ENCODE measurements around the gene MRPL10. TPM values are rescaled to one million over a fixed set of nuclear protein-coding genes. Genes with fewer than 3 reads are reported as not detected.

MRPL10 gene
- total and polyA plus RNA-seq, 2 donors (not counting 3 experiments of a cell fraction or from before 2014, with no cell fraction given), result 43.4 to 84.0 TPM

- Histone ChIP-seq H3K36me3 (ENCODE audit: control insufficient read depth in 2 of 2, extremely low read depth in 1 of 2, insufficient read depth in 2 of 2, low read length in 2 of 2) (no peaks in the 10 kb centered on the region), H3K9ac (replicated peaks; ENCODE audit: extremely low read depth, insufficient read depth, low read length) (no peak overlapping the region), H2AFZ (ENCODE audit: low read depth, low read length) (no peak overlapping the region), H3K79me2 (ENCODE audit: control insufficient read depth, insufficient read depth, low read length) (no peaks in the 10 kb centered on the region), H3K4me2 (ENCODE audit: insufficient read depth, low read length) (no peak overlapping the region), H3K27me3 (ENCODE audit: control insufficient read depth in 2 of 2, insufficient read depth in 2 of 2, low read length in 2 of 2) (peaks cover 7 to 14% of the 10 kb centered on the region in 2 experiments), H3K4me3 (replicated peaks in 1 of 3; ENCODE audit: insufficient read depth in 1 of 3, low read depth in 1 of 3, low read length in 3 of 3) (no peak overlapping the region), H3K4me1 (ENCODE audit: control insufficient read depth, extremely low read depth, insufficient read depth, low read length) (no peaks in the 10 kb centered on the region), H3K9me1 (replicated peaks; ENCODE audit: control insufficient read depth, extremely low read depth, insufficient read depth, low read length) (no peaks in the 10 kb centered on the region), H3K9me3 (replicated peaks; ENCODE audit: control insufficient read depth, insufficient read depth, low read length) (no peaks in the 10 kb centered on the region), H3K27ac (ENCODE audit: insufficient read depth, low read depth, low read length) (no peak overlapping the region), H4K20me1 (replicated peaks; ENCODE audit: control insufficient read depth, extremely low read depth, insufficient read depth, low read length) (no peaks in the 10 kb centered on the region)
- DNase-seq (ENCODE audit: low read depth, low spot score), result no peak
- dilution Hi-C loops (cut with MboI; ENCODE audit: extremely low pct_ligation_motif_present, low sequenced_read_pairs), result no loop called here
- BruUV-seq (replicated peaks), result no TSS peak
- TF ChIP-seq FOS (IDR thresholded peaks at IDR 0.05; ENCODE audit: borderline replicate concordance, insufficient read depth, low read length) (no peak), MAX (IDR thresholded peaks at IDR 0.05; ENCODE audit: insufficient read depth, insufficient read length) (no peak), GATA2 (IDR thresholded peaks at IDR 0.05; ENCODE audit: insufficient read depth, insufficient read length, low read depth, low read length) (no peak), EZH2 (IDR thresholded peaks at IDR 0.05; ENCODE audit: borderline replicate concordance, low read depth, low read length, severe bottlenecking) (no peak), POLR2AphosphoS5 (IDR thresholded peaks at IDR 0.05; ENCODE audit: insufficient read depth, low read depth, low read length) (no peak), CTCF (IDR thresholded peaks at IDR 0.05; ENCODE audit: extremely low read depth in 1 of 2, insufficient read depth in 1 of 2, low read depth in 1 of 2, low read length in 2 of 2) (no peak), POLR2A (IDR thresholded peaks at IDR 0.05; ENCODE audit: low read depth, low read length) (no peak), JUN (IDR thresholded peaks at IDR 0.05; ENCODE audit: borderline replicate concordance, insufficient read depth, insufficient read length, low read depth) (no peak), MYC (IDR thresholded peaks at IDR 0.05; ENCODE audit: low read depth, low read length) (no peak)
- ChIA-PET POLR2A (no interaction called here), CTCF (interaction anchor here (0.9 to 1.1 kb wide), 4 partner anchors 8 to 22 kb away, joined by 3 to 6 read pairs (median 4); no protein-coding TSS in a partner anchor)
- FAIRE-seq, result peak; percentile 53
- intact Hi-C loops (cut with micrococcal nuclease), result no loop called here
Measured at GRCh38 chr17:47797797-47798196, 33.5 kb downstream of the MRPL10 start.
